Activated naive CD8-positive, alpha-beta T cell treated with anti-CD3 and anti-CD28 coated beads, Interleukin-2, amount 50 U/mL, for 16 hours (primary cell): ENCODE measurements around the gene TAPBPL.
"Not testable (repeated sequence)": the region's sequence is repeated elsewhere in the genome, so short reads cannot be mapped to it uniquely, and the experiment has no call there.

Experiments
- DNase-seq: peaks from one replicate; pipeline ENCODE4 v3.0.0-alpha.2; 2020; ENCODE audit warnings: low read depth, low spot score

TAPBPL gene

GRCh38 chr12:6462234-6462995 is 10.6 kb downstream of the TAPBPL start:
- DNase-seq = no peak

GRCh38 chr12:6463216-6463615 is 11.4 kb downstream of the TAPBPL start:
- no peak for DNase-seq

- DNase-seq = no peak
Observed at GRCh38 chr12:6463858-6464257, 12.0 kb downstream of the TAPBPL start.

- no peak for DNase-seq
Observed at GRCh38 chr12:6464531-6464930, 12.7 kb downstream of the TAPBPL start.

- DNase-seq = no peak
Observed at GRCh38 chr12:6465467-6466183, 13.8 kb downstream of the TAPBPL start.

- DNase-seq = no peak
Observed at GRCh38 chr12:6466184-6466573, 14.3 kb downstream of the TAPBPL start.

GRCh38 chr12:6466751-6467150 is 14.9 kb downstream of the TAPBPL start:
- DNase-seq = not testable (repeated sequence)

GRCh38 chr12:6467571-6468282 is 15.9 kb downstream of the TAPBPL start:
- DNase-seq = not testable (repeated sequence)

GRCh38 chr12:6468283-6468575 is 16.4 kb downstream of the TAPBPL start:
- DNase-seq = no peak

GRCh38 chr12:6469092-6469491 is 17.2 kb downstream of the TAPBPL start:
- no peak for DNase-seq

- DNase-seq = no peak
Observed at GRCh38 chr12:6469609-6470374, 17.9 kb downstream of the TAPBPL start.

GRCh38 chr12:6470375-6471163 is 18.7 kb downstream of the TAPBPL start, which contains the start of gene VAMP1:
Gene VAMP1, minus strand, starts transcription at chr12:6470677. Its CDS starts 146 bp downstream, at chr12:6470531.
- peak; percentile 94 for DNase-seq

GRCh38 chr12:6471989-6472360 is 20.1 kb downstream of the TAPBPL start:
- DNase-seq = no peak

GRCh38 chr12:6472491-6472890 is 20.6 kb downstream of the TAPBPL start:
- no peak for DNase-seq

- not testable (repeated sequence) for DNase-seq
Observed at GRCh38 chr12:6475233-6475975, 23.6 kb downstream of the TAPBPL start.

- DNase-seq = no peak
Observed at GRCh38 chr12:6476489-6476888, 24.6 kb downstream of the TAPBPL start.

GRCh38 chr12:6477601-6478377 is 25.9 kb downstream of the TAPBPL start:
- not testable (repeated sequence) for DNase-seq

GRCh38 chr12:6478416-6478815 is 26.6 kb downstream of the TAPBPL start:
- no peak for DNase-seq

- no peak for DNase-seq
Observed at GRCh38 chr12:6488240-6488639, 36.4 kb downstream of the TAPBPL start.

- DNase-seq = no peak
Observed at GRCh38 chr12:6489449-6489848, 37.6 kb downstream of the TAPBPL start.
